22Rv1 (cell line): ENCODE data around the gene PWWP2B.

Experiments used
- ZFX ChIP-seq: fragments of 450-650 bp; IDR thresholded peaks from 2 replicates; pipeline ENCODE4 v1.6.1; 2017; ENCODE audit warnings: antibody characterized with exemption, borderline replicate concordance
- TF ChIP-seq, protein P1 (sequence below): fragments of 450-650 bp; IDR thresholded peaks from 2 replicates; pipeline ENCODE4 v1.5.1; 2017; ENCODE audit warnings: mild to moderate bottlenecking

GRCh38 chr10:132351611-132352010, 45.4 kb upstream of the PWWP2B start:
- TF ChIP-seq, protein P1, sequence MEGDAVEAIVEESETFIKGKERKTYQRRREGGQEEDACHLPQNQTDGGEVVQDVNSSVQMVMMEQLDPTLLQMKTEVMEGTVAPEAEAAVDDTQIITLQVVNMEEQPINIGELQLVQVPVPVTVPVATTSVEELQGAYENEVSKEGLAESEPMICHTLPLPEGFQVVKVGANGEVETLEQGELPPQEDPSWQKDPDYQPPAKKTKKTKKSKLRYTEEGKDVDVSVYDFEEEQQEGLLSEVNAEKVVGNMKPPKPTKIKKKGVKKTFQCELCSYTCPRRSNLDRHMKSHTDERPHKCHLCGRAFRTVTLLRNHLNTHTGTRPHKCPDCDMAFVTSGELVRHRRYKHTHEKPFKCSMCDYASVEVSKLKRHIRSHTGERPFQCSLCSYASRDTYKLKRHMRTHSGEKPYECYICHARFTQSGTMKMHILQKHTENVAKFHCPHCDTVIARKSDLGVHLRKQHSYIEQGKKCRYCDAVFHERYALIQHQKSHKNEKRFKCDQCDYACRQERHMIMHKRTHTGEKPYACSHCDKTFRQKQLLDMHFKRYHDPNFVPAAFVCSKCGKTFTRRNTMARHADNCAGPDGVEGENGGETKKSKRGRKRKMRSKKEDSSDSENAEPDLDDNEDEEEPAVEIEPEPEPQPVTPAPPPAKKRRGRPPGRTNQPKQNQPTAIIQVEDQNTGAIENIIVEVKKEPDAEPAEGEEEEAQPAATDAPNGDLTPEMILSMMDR: no peak
- TF ChIP-seq ZFX: no peak
